ENCODE data around the gene LHFPL6.

Gene LHFPL6

DNA sequence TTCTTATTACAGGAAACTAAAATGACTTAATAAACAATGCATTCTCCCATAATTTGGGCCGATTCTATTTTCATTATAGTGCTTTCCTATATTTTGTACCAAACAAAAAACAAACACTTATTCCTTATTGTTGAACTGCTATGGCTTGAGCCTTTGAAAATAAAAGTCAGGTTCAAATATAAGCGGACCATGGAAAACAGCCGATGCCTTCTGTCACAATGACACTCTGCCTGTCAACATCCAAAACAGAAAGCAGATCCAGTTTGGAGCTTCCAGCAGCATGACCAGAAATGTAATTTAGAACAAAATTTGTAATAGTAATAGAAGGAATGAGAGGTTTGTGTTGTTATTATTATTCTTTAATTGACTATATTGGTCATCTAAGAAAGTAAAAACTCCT is 194.5 kb downstream of the LHFPL6 start:
- DNase-seq = no peak

DNA sequence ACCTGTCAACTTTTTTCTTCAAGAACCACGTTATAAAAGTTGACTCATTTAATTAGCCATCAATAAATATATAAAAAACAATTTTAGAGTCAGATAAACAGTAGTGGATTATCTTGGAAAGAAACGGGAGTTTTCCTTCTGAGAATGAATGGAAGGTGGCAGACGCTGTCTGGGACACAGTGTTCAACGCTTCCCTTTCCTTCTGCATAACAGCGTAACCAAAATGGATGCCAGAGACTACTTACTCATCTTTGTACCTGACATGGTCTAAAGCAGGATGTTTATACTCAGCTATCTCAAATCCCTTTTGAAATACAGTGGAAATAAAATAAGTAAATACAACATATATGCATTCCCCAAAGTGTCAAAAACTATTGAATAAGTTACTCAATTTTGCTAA is 195.2 kb downstream of the LHFPL6 start:
- DNase-seq = no peak

DNA sequence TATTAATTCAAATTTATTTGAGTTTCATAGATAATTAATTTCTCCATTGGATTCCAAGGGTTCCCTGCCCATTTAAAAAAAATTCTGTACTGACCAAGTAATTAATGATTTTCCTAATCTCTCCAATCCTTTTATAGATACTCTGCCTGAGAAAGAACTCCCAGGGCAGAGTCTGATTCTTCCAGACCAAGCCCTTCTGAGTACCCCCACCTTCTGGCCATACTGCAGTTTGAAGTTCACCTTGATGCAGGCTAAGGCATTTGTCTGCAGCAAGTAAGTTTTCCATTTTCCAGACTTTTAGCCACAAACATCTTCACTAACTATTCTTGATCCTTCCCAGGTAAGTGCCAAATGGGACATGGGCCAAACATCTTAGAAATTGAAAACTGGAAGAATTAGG is 195.9 kb downstream of the LHFPL6 start:
- no peak for DNase-seq

DNA sequence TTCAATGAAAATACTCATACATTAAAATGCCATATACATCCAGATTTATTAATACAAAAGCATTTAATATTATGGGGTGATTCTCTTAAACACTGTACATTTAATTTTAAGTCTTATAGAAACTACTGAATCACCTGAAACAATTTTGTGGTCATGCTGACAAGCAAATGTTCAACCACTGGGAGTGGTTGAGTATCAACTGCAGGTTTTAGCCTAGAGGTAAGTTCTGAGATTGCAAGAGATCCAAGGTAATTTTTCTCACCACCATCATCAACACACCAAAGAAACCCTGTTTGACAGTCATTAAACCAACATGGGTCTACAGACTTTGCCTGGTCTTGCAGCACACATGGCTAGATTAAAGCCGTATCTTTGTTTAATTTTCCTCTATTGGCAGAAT is 196.3 kb downstream of the LHFPL6 start:
- no peak for DNase-seq

DNA sequence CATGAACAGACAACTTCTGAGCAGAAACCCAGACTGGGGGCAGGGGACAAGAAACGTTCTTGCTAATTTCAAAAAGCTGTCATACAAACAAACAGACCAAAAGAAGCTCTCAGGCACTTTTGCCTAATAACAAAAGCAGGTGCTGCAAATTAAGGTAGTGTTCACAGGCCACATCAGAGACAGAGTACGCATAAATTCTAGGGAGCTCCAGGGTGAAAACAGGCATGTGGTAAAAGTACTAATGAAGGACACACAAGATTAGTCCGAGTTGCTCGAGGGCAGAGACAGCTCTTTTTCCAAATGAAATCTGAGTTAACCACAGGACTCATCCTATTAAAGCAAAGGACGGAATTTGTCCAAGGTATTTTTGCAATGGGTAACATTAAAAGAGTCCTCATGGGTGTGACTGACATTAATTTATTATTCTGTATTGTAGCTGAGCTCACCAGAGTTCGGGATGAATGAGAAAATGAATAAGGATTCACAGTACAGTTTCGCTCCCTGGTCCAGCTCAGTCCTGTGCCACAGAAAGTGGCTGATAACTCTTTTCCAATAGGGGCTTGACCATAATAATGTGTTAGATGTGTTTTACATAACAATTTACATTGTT is 197.3 kb downstream of the LHFPL6 start:
- no peak for DNase-seq

DNA sequence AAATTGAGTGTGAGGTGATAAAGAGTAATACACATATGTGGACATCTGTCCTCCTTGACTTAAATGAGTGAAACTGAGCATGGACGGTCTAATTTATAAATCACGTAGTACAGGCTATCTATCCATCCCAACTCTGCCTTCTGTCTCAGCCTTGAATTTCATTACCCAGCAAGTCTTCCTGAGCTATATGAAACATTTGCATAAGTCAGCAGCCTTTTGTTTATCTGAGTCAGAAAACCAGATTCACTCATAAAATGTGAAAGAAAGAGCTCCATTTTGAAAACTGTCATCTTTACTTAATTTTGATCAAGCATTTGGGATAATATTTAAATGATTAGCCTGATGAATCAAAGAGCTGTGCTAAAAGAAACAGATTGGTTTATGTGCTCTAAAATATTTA is 197.9 kb downstream of the LHFPL6 start:
- DNase-seq = no peak

DNA sequence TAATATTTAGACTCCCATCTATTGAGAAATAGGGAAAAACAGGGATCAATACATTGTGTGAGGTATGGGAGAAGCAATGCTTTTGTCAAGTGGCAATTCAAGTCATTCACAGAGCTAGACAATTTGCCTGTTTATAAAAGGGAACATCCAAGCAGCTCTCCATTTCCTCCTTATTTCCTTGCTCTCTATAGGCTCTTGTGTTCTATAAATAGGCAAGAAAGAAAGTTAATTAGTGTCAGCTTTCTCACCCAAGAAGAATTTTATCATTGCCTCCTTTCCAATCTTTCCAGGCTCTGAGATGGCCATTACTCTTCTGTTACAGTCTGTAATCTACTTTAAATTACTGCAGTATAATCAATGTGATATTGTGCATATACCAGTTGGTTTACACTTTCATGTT is 199.9 kb downstream of the LHFPL6 start:
- no peak for DNase-seq

DNA sequence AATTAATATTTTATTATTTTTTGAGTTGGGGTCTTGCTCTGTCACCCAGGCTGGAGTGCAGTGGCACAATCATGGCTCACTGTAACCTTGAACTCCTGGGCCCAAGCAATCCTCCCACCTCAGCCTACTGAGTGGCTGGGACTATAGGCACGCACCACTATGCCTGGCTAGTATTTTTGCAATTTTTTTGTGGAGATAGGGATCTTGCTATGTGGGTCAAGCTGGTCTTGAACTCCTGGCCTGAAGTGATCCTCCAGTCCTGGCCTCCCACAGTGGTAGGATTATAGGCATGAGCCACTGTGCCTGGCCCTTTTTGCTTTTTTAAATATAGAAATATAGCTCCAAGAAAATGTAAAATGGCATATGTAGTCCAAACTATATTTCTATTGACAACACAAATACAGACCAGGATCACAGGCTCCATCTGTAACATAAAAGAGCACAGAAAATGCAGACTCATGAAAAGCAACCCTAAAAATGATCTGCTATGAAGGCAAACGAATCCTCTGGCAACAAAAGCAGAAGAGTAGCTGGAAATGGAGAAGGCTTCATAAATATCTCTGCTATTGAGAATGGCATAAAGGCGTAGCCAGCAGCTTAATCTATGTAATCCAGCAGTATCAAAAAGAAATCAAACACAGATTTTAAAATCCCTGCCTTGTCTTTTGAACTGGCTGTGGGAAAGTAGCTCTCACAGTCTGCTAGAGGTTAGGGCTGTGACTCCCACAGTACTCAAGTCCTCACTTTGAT is 200.6 kb downstream of the LHFPL6 start:
- no peak for DNase-seq

DNA sequence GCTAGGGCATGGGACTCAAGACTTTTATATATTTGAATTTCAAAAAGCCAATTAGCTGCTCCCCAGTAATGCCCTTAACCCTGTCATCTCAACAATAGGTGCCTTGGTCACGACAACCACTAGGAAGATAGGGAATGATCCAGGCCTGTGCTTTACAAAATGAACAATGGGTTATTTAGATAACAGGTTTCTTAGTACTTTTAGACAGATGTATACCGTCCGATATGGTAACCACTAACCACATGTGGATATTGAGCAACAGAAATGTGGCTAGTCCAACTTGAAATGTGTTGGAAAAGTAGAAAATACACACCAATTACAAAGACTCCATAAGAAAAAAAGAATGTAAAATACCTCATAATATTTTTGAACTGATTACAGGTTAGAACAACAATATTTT is 201.2 kb downstream of the LHFPL6 start:
- no peak for DNase-seq

DNA sequence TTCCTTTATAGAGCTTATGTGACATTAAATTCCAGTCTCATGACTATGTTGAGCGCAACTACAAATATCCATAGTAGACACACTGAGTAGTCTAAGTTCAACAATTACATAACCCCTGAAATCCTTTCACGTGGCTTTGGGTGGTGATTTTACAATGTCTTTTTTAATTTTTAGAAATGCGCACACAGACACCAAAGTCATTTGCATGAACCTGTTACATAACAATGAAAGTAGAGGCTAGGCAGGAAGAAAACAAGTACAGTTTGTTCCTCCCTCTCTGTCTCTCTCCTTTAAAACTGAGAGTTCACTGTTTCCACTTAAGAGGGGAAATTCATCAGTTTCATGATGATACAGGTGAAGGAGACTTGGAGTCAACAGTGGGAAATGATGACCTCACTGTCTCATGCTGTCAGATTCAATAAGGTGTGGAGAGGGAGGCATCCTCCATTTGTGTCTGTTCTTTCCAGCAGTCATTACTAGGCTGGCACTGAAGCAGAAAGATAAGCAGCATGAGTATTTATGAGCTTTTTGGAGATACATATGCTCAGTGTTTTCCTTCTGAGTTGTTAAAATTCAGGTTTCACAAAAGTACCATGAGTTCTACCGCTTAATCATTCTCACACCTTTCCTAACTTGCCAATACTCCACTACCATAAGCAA is 201.8 kb downstream of the LHFPL6 start:
- no peak for DNase-seq

DNA sequence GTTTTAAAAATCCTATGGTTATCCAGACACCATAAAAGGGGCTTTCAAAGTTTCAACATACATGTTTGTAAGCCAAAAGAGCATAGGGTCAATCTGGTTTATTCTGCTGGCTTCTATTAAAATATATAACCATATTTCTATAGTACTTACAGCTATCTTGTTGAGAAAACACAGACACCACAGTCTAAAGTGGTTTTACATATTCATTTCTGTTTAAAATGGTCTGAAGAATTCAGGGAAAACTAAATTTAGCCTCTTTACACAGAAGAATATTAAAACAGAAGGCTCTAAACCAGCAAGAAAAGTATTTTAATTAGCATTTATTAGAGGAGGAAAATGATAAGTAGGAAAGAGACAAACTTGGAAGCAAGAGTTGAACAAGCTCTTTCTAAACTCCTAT is 203.9 kb downstream of the LHFPL6 start:
- DNase-seq = no peak

DNA sequence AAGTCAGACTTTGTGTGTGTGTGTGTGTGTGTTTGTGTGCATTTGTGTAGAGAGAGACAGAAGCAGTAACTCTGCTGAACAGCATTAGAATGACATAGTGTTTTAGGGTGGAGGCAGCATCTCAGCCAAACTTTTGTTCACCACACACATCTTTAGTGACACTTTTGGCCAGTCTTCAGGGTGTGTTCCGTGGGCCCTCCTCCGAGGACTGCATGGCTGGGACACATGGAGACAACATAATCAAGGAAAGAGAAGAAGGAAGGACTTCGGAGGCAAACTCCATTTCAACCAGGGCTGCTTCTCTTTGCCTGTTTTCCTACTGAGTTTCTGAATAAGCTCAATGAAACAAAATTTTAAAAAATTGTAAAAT is 205.1 kb downstream of the LHFPL6 start:
- no peak for DNase-seq

DNA sequence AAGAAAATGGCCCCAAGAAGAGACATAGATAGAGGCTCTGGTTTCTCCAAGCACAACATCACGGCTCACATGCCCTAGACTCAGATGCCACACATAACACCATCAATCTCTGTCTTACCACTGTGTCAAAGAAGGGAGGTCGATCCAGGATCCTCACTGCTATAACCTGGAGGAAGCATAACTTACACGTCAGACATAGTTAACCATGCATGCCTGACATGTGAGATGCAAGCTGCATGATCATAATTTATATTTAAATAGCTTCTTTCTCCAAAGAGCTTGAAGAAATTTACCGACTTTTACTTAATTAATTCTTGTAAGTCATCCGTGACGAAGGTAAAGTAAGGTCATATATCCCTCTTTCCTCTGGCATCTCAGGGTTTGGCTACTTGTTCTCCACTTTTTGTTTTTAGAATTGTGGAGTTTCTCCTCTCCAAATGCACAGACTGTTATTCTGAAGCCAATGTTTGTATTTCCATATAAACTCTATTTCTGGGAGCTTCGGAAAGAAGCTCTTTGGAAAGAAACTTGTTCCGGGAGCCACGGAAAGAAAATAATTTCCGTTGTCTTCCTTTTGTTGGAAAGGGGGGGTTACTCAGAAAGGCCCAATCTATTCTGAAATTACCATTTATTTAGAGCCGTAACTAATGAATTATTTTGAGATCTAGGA is 205.6 kb downstream of the LHFPL6 start:
- DNase-seq = no peak

DNA sequence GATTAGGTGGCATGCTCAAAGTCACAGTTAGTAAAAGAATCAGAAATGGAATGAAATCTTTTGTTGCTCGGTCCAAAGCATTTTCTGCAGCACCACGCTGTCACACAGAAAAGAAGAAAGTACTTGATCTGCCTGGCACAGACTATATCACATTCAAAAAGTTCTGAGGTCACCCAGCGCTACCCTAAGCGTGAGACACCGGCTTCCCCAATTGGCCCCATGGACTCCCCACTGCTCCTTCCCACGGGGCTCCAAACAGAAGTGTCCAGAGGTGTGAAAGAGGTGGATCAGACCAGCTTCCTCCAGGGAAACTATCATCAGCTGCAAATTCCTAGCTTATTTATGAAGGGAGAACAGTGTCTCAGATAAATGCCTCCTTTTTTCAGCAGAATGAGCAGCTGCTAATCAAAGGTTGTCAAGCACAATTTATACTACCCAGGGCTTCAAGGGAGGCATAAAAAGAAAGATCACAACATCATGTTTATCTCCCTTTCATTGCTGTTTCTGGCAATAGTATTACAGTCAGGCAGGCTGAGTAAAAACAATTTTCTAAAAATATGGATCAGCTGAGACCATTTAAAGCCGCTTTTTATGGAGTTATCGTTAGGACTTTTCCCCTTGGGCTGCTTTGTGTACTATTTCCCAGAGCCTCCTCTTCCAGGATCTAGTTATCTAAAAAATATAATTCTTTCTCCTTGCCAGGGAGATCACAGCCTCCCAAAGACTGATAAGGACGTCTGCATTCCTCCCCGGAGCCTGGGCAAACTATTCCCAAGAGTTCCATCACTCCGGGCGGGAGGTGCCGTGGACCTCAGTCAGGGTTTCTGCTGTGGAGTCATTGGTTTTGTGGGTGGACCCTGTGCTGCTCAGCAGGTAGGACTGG is 208.0 kb downstream of the LHFPL6 start:
- no peak for DNase-seq

DNA sequence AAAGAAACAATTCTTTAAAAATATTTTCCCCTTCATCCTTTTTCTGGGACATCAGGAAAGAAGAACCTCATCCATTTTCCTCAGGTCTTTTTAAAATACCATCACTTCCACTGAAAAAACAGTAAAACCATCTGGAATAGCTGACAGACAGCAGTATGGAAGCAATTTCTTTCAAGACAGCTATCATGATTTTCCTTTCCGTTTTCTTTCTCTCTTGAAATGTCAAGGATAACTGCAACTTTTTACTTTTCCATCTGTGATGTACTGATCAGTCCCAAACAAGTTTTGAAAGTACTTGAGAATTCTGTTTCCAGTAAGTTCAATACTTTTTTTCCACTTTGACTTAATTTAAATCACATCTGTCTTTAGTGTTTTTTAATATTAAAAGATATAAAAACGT is 211.2 kb downstream of the LHFPL6 start:
- DNase-seq = no peak

DNA sequence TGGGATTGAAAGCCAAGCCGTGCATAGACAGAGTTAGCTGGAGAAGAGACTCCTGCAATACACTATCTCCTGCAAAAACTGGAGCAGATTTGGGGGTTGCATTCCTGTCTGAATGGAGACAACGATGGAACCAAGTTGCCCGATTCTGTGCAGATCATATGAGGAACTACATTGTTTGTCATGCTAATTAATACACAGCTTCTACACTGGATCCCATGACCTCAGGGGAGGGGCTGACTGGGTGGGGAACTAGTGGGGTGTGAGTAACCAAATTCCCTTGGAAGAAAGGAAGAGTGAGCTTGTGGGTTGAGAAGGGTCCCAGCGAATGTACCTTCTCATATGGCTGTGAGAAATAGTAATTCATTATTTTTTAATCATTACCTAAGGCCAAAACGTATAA is 214.0 kb downstream of the LHFPL6 start:
- DNase-seq = no peak

DNA sequence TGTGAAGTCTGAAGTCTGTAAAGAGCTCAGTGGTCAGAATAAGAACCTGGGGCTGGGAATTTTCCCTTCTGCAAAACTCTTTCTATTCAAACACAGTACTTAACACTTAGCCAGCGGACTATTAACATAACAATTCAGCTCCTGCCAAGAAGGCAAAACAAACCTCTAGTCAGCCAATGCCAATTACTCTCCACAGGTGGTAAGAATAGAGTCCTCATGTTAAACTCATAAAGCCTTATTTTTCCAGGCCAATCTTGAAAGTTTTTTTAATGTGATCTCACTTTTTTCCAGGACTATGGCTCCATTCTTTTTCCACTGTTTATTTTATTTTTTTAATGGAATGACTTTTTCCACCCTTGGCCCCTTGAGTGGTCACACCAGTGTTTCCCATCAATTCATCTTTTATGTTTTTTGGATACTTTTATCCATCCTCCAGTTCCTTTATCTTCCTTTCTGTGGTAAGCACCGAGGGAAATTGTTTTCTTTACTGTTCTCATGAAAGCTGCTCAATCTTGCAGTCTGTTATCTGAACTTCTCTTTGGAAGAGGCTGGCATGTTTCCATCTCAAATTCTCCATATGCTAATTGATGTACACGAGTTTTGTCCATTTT is 217.3 kb downstream of the LHFPL6 start:
- no peak for DNase-seq

DNA sequence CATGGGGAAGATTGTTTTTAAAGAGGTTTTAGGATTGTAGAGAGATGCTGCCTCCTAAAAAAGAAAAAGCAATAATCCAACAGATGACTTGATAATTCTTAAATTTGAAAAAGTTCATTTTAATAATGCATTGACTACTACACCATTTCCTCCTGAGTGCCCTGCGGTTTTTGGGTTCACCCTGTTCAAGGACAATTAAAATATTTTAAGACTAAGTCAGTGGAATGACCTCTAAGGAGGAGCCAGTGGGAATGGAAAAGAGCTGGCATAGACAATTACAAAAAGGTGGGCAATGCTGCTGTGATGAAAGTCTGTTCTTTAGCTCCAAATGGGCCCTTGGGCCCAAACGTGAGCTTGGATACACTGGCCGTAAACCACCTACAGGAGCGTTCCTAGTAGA is 217.8 kb downstream of the LHFPL6 start:
- no peak for DNase-seq

DNA sequence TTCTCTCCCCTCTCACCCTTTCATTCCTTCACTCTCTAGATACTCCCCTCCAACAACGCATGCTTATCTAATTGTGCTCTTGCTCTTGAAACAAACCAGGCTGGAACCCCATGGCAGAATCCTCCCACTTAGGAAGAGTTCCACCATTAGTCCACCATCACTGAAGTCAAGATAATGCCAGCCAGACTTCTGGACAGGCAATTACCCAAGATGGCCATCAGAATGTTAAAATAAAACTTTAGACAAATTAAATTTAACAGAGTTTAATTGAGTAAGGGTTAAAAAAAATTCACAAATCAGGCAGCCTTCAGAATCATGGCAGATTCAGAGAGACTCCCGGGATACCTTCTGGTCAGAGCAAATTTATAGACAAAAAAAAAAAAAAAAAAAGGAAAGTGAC is 221.5 kb downstream of the LHFPL6 start:
- no peak for DNase-seq

DNA sequence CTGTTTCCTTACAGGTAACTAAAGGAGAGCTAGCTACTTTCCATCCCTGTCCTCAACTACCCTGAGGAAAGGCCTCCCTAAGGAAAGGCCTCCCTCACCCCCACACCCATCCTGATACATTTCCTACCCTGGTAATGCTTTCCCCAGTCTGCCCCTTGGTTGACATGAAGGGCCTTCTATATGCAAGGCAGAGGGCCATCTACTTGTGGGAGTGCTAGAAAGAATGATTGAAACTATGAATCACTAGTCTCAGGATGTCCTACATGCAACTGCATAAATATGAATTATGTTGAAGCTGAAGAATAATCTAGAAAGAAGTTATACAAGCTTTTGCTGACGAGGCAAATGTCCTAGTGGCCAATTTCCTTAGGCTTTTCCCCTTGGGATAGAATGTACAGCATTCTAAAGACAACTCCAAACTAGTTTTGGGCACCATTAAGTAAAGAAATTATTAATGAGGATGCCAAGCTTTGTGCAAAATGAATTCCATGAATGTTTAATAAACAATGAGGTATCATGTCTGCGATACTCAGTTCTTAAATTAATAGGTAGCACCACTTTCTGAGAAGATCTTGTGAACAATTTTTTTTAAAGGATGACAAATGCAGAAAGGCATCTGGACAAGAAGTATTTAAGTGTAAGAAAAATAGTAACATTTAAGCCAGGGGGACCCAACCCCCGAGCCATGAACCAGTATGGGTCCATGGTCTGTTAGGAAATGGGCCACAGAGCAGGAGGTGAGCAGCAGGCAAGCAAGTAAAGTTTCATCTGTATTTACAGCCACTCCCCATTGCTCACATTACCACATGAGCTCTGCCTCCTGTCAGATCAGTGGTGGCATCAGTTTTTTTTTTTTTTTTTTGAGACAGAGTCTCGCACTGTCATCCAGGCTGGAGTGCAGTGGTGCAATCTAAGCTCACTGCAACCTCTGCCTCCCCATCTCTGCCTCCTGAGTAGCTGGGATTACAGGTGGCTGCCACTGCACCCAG is 223.0 kb downstream of the LHFPL6 start:
- no peak for DNase-seq

DNA sequence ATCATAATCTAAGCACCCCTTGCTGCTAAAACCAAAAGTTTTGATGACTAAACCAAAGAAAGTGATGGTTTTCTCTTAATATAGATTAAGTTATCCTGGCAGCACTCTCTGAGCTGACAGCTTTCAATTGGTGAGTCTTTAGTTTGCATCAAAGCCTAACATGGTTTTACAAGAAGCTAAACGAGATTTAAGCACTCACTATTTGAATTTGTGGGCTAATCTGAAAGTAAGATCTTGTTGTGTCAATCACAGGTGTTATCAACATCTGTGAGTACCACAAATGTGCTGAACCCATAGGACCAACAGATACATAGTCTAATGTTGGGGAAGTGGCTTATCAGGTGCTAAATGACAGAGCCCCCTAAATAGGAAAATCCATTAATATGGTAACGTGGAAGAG is 223.9 kb downstream of the LHFPL6 start:
- DNase-seq = no peak
